Stimulated activated CD4-positive, alpha-beta T cell treated with anti-CD3 and anti-CD28 coated beads, Interleukin-2, amount 100 ng/mL, for 4 hours (primary cell): ENCODE results near the gene SORCS1.

Experiments
- DNase-seq: peaks from one replicate; pipeline ENCODE4 v3.0.0-alpha.2; 2020; ENCODE audit warnings: low read depth

The SORCS1 gene

DNA sequence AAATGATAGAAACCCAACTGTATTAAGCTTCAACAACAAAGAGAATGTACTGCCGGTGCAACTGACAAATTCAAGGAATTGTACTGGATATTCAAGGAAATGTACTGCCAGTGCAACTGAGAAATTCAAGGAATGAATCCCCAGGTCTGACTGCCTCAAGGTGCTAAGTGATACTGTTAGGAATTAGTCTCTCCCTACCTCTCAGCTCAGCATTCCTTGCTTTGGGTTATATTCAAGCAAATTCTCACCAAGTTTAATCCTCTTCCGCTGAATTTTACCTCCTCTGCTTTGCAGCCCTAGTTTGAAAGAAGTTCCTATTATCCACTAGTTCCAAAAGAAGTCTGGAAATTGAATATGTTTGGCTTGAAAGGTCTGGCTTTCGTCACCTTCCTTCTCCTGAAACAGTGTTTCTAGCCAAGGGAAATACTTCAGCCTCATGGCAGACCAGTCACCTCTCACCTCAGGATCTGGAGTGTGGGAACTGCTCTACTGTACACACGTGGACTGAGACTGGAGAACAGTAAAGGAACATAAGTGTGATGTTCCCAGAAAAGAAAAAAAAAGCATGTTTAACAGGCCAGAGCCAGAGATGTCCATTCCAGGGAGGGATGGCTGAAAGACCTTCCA lies 60.4 kb downstream of the SORCS1 start:
- no peak for DNase-seq

DNA sequence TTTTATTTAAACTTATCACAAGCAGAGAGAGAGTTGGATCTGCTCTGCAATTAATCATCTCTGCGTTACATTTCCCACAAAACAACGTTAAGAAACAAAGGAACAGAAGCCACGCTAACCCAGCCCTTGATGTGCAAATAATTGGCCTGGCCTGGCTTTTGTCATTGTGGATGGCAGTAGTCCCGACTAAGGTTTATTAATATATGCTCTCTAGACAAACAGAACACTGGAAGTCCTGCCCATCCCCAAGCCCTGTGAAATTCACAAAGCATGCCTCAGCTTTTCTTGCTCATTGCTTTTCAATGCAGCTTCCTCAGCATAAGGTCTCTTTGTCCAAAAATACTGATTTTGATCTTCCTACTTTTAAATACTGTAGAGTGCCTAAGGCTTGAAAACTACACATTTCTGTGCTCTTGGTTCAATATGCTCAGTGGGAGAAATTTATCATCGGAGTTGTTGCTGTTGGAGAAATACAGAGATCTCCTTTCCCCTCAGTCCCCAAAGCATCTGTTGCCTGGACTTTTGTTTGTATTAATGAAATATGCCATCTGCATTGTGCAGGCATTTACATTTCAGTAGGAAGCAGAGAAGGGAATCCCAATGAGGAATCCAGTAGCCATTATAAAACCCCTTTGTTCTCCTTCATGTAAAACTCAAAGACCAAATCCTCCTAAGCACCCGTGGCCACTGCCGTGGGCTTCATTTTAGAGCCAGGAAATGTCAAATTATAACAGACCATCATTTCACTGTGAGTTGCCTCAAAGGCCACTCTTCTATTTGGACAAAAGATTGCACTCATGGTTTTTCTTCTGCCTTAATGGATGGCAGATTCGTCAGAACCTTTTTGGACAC lies 61.1 kb downstream of the SORCS1 start:
- DNase-seq: no peak

DNA sequence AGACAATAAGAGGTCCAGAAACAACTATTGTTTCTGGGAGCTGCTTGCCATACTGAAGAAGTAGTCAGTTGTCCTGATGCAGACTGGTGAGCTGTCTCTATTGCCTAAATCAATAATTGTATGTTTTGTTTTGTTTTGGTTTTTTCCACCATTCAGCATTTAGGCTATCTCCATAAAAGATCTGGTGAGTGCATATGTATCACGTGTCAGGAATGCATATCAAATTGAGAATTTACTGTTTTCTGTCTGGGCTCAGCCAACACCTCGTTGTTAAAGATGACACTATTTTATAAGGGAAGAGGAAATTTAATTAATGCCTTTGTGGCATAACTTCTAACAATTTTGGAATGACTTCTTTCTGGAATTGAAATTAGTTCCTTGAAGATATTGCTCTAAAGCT lies 66.2 kb downstream of the SORCS1 start:
- DNase-seq: no peak

DNA sequence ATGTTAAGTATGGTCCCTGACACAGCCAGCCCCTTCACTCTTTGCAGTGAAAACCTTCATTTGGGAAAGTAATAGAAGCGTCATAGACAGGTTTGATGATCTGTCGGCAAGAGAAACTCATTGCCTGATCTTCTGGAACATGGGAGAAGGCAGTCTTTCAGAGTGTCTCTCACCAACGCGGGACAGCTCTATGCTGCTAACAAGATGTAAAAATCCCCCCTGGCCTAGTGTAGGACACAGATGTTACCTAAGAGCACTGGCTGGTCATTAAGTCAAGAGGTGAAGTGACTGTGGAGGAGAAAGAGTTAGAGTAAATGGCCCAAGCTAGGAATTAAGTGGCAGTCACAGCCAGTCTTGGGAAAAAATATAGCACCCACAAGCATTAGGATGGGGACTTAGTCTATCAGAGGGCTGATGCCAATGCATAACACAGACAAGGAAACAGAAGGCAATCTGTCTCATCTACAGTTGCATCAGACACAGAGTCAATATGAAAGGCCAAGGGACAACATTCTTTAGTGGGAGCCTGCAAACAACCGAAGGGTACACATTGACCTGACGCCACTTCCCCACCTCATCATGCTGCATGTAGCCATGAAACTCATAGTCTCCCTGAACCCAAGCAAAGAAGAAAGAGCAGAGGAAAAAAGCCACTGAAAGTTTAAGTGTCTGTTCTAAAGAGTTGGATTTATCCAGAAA lies 69.5 kb downstream of the SORCS1 start:
- DNase-seq: no peak

DNA sequence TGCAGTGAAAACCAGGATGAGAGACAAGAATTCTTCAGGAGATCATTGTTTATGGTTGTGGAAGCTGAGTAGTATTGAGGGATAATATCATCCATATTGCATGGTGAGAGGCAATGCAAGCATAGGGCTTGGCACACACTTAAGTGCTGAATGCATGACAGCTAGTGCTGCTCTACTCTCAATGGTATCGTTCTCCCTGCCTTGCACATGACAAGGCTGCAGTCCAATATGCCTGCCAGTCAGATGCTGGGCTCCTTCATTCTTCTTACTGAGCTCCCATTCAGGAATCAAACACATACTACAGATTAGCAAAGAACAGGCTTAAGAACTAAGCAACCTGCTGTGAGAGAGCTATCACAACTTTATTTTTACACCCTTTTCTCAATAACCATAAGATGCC lies 72.2 kb downstream of the SORCS1 start:
- DNase-seq: no peak

DNA sequence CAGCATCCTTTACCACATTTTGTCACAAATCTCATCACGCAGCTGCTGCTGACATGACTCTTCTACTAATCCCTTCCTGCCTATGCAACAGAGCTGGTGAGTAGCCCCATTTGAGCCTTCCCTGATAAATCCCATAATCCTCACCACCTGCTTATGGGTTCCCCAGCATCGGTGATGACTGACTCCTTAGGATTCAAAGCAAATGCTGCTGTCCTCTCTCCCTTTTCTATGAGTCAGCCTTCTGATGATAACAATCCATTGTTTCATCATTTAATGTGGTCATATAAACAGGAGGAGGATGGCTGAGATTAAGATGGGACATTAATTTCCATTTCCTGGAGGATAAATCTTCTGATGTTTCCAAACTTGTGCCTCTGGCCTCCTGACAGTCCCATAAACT lies 73.4 kb downstream of the SORCS1 start:
- DNase-seq: no peak

DNA sequence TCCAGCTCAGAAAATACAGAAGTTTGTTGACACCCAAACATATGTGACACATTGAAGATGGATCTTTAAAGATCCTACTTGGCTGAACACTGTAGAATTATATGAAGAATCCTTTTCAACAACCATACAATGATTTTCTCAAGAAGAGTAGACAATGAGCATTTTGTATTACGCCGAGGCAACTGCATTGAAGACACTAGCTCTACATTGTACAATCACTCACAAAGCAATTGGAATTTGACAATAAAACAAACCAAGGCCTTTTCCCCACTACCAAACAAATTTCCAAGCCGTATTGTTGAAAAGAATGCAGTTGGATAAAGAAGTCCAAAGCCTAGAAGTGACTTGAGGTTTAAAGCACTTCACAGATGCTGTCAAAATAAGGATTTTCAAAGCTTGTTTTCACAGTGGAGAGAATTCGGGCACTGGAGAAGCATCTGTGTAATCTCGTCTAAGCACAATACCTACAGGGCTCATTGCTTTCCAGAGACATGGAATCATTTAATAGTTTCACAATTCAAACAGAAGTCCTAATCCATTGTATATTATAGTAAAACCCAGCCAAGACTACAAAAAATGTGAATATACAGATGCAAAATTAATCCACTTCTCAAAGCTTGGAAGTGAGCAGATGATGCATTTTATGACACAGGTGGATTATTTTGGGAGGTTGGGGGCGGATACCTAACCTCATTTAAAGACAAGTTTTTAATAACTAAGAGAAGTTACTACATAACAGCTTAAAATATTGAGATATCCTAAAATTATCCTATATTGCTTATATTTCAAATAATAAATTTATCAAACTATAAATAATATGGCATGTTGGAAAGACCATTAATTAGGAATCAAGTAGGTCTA lies 78.6 kb downstream of the SORCS1 start:
- DNase-seq: no peak

DNA sequence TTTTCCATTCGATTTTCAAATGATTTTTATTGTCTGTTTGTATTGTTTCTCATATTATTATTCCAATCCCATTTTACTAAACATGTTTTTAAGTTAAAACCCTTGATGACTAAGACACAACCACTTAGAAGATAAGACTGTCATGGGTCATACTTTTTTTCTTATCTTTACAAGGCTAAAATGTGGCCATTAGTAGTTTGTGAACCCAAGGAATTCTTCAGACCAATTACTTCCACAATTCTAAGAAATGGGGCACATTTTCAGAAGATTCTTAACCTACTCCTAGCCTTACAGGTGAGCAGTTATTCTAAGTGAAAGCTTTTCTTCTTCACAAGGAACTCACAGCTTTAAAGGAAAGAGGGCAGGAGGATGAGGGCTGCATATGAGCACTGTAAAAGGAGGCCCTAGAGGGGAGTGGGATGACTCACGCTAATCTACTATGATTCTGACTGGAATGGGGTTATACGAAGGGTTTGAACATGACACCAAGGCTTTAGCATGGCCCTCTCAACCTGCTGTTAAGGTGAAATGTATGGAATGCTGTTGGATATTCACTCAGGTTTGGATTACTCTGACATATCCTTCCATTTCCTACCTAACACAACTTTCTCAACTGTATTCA lies 81.0 kb downstream of the SORCS1 start:
- no peak for DNase-seq

DNA sequence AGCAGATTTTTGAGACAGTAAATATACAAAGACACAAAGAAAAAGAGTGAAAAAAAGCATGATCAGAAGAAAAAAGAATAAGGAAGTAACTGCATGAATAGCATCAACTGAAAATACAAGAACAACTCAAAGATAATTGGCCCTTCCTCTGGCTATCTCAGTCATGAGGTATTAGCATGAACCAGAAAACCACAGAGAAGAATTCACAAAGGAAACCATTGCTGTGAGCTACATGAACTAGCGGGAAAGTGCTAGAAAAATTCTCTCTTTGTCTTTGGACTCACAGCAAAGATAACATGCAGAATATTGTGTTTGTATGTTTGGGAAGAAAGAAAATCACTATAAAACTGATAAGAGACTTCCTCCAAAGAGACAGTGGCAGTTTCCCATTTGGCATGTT lies 82.9 kb downstream of the SORCS1 start:
- no peak for DNase-seq

DNA sequence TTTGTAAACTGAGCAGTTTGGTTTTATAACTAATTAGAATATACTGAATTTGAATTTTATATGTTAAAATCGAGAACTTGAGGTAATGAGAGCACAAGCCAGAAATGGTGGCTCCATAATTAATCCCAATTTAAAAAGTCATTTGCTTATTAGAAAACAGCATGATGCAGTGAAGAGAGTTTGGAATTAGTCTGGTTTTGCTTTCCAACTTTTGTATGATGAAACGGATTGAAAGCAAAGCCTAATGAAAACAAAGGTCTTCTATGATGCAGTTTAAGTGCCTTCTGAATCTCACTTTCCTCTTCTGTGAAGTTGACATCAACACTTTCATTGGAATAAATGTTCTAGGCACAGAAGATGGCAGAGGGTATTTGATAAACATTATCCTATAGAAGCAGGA lies 89.4 kb downstream of the SORCS1 start:
- DNase-seq: no peak

DNA sequence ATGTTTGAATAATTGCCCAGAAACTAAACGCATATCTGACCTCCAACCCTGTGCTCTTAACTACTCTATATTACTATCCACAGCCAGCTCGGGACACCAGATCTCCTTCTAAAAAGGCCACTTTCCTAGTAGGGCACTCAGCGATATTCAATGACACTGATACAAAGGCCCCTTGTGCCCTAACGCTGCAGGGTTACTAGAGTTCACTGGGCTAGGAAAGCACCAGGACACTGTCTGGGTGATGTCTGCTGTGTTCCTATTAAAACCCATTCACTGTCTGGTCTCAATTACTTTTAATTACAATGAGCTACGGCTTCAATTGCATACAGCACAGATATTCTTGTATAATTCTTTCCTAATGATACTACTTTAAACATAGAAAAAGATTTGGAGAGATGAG lies 91.7 kb downstream of the SORCS1 start:
- DNase-seq: no peak

DNA sequence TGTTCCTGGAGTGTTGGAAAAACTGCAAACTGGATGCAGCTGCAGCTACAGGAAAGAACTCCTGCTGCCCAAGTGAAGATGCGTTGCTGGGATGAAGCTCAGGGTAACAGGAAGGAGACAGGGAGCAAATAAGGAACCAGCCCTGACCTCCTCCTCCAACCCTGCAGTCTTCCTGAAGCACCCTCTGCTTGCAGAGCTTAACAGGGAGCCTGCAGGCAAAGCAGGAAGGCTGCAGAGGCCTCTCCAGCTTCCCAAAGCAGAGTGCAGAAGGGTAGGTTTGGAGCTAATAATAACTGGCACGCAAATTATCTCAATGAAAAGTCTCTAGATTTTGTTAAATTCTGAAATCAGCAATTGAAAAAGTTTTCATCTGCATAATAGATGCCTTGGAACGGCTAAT lies 92.5 kb downstream of the SORCS1 start:
- no peak for DNase-seq

DNA sequence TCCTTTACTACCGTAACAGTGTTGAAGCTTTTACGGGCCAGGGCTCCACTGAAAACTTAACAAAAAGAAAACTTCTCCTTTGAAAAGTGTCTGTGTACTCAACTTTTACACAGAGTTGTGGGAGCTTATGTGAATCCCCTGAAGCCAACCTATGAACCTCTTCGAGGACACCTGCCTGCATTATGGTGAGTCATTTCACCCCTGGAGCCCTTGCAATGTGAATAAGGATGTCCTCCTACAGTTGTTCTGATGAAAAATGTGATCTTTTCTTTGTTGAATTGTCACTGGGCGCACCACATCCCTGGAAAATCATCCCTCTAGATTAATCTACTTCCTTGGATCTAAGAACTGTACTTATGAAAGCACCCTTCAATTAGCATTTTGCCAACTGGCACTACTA lies 93.2 kb downstream of the SORCS1 start:
- DNase-seq: no peak

DNA sequence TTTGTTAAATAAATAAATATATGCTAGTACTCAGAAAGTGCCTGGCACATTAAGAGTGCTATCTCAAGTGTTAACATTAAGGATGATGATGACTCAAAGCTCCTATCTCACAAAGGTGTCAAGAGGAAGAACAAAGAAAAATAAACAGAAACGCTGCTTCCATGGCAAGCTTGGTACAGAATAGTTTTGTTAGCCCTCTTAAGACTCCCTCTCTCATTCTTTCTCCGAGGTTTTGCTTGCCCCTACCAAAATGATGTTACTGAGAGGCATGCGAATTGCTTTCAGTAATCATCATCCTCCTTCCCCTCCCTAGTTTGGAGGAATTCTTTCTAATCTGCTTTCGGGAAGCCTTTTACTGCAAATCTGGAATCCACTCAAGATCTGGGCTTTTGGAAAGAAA lies 96.7 kb downstream of the SORCS1 start:
- no peak for DNase-seq

DNA sequence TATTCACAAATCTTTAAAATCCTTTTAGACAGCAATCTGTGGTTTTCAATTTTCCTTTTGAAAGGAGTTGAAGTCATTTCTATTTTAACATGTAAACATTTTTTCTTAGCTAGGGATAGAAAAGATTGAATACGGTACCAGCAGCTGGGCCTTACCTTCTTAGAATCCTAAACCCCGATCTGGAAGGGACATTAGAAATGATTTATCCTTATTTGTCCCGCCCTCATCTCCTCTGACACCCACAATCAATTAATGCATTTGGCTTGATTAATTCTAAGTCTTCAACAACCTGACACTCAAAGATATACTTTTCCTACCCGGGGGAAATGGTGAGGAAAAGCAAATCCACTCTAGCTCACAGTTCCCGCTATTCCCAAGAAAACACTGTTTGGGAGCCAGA lies 100.4 kb downstream of the SORCS1 start:
- DNase-seq: no peak

DNA sequence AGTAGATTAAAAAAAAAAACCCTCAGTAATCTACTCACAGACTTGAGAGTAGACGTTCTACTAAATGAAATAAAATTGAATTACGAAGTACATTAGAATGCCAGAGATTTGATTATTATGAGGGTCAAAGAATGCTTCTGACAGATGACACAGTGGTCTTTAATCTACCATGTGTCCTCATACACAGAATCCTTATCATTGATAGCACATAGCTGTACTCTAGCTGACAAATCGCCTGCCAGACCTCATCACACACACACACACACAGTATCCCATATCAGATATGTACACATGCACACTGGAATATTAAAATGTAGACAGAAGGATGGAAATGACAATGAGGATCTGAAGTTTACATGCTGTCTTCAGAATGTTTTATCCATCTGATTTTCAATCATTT lies 104.6 kb downstream of the SORCS1 start:
- no peak for DNase-seq

DNA sequence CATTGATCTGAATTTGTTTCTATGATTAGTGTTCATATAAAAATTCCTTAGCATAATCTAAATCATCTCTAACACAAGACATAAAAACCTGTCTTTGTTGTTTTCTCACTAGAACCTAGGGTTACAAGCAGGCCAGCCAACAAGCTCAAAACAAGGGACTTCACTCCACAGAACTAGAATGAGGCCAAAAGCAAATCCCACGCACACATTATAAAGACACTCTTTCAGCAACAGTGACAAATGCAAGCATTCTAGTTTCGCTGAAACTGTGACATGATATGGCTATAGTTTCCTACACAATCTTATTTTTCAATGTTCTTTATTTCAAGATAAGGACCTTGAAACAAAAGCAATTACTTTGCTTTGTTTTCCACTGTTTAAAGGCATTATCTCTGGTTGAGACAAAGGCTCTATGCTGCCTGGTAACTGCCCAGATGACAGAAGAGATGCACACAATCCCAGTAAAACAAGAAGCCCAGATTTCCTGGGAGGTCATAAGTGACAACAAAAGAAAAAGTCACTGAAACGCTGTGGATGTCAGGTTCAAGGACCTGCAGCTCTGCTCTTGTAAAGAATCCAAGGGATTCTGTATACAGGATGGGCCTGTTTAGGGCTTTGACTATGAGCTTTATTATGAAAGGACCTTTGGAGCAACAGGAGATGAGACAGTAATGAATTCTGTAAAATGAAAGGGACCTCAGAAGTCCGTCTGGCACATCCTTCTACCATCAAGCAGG lies 105.3 kb downstream of the SORCS1 start:
- no peak for DNase-seq

DNA sequence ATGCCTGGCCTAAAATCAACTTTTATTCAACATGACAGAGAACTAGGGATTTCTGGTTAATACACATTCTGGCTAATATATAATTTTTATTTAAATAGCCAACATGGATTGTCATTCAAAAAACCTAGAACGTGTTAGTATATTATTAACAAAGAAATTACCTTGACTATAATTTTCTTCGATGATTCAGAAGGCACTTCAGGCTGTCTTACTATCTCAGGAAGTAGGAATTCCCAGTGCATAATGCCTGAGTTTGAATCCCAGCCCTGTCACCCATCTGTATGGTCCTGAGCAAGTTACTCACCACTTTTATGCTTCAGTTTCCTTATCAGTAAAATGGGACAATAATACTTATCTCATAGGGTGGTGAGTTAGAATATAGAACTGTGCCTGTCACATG lies 106.2 kb downstream of the SORCS1 start:
- no peak for DNase-seq

DNA sequence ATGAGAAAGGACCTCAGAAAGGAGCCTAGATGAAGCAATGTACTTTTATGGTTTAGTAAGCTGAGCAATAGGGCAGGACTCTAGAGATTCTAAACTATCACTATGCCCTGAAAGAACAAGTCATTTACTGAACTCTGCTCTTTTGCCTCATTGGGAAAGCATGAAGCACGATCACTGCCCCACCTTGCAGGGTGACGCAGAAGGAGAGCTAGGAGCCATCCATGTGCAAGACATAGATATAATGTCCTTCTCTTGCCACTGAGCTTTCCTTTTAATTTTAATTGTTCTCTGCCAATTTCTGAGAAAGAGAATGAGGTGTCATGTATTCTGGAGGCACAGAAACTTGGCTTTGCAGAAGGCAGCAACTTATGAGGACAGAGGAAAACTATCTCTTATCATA lies 108.3 kb downstream of the SORCS1 start:
- DNase-seq: no peak

DNA sequence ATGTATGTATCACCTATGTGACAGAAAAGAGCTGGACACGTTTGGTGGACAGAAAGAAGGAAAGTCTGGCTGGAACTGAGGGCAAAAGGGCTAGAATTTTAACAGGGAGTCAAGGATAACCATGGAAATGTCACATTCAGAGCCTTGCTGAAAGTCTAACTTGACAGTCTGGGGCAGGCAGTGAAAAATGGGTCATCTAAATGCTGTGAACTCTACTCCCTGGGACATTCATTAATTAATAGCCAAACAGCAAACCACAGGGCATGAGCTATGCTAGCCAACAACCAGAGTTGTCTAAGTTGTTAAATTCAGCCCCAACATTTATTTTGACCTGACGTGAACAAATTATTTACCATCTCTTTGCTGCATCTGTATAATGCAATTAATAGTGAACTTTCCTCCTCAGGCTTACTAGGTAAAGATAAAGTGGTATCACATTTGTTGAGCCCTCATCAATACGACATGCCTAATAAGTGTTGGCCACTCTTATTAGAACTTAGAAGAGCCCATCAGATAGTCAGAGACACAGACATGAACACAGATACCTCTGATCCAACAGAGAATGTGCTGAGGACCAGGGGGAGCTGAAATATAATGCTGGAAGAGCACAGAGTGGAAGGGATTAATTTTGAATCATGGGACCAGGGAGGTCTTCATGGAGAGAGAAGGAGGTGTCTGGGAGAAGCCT lies 109.9 kb downstream of the SORCS1 start:
- no peak for DNase-seq

DNA sequence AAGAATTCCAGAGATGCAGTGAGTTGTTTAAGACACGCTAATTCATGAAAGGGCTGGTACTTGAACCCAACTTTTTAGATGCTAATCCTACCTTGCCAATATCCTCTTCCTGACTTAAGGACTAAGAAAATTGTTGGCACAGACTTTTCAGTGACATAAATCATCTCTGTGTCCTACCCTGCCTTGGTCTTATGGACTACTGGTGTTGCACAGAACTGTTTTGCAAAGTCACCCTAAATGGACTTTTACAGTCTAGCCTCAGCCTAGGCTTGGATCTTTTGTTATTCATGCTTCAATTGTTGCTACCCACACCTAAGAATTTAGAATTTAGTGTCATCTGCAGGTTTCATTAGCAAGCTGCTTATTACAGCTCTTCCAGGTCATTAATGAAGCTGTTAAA lies 112.7 kb downstream of the SORCS1 start:
- DNase-seq: no peak
